HCT116 (cell line): ENCODE results near the gene CA12.

ENCODE experiments used
- CTCF ChIP-seq, 3 experiments: fragments of 200-600 bp in 1 of 3; sonication (generic) in 1 of 3; IDR thresholded peaks in 2 of 3; conservative IDR thresholded peaks in 1 of 3; 2 replicates each; pipeline ENCODE4 v1.5.1; 2012 to 2017; ENCODE audit warnings: low read depth in 2 of 3, low read length in 2 of 3, antibody characterized with exemption in 1 of 3, borderline replicate concordance in 1 of 3, control low read depth in 1 of 3, mild to moderate bottlenecking in 1 of 3, mixed read lengths in 1 of 3, mixed run types in 1 of 3, moderate library complexity in 1 of 3; ENCODE audit not compliant: insufficient read depth in 1 of 3
- EZH2 ChIP-seq: fragments of 200-600 bp; sonication (generic); IDR thresholded peaks from 2 replicates; pipeline ENCODE4 v1.6.1; 2017; ENCODE audit warnings: antibody characterized with exemption, mixed run types
- EZH2phosphoT487 ChIP-seq: fragments of 200-600 bp; IDR thresholded peaks from 2 replicates; pipeline ENCODE4 v1.6.1; 2018; ENCODE audit warnings: antibody characterized with exemption, borderline replicate concordance
- FOSL1 ChIP-seq: IDR thresholded peaks from 2 replicates; pipeline ENCODE4 v1.6.1; 2012; ENCODE audit warnings: low read depth
- JUND ChIP-seq: IDR thresholded peaks from 2 replicates; pipeline ENCODE4 v1.6.1; 2012
- MAX ChIP-seq: IDR thresholded peaks from 2 replicates; pipeline ENCODE4 v1.6.1; 2012
- POLR2A ChIP-seq: IDR thresholded peaks from 2 replicates; pipeline ENCODE4 v1.7.0; 2011; ENCODE audit warnings: borderline replicate concordance; ENCODE audit not compliant: insufficient read depth, insufficient read length; ENCODE audit errors: extremely low read depth
- POLR2AphosphoS5 ChIP-seq: IDR thresholded peaks from 2 replicates; pipeline ENCODE4 v1.6.1; 2011; ENCODE audit warnings: mild to moderate bottlenecking, low read depth, low read length, moderate library complexity
- RAD21 ChIP-seq: IDR thresholded peaks from 2 replicates; pipeline ENCODE4 v1.6.1; 2012; ENCODE audit warnings: low read depth, mild to moderate bottlenecking
- SIN3A ChIP-seq: IDR thresholded peaks from 2 replicates; pipeline ENCODE4 v1.6.1; 2012; ENCODE audit warnings: low read depth
- SP1 ChIP-seq: IDR thresholded peaks from 2 replicates; pipeline ENCODE4 v1.6.1; 2012; ENCODE audit warnings: low read depth
- YY1 ChIP-seq: IDR thresholded peaks from 2 replicates; pipeline ENCODE4 v1.6.1; 2011; ENCODE audit warnings: low read length, low read depth, moderate library complexity, mild to moderate bottlenecking; ENCODE audit not compliant: insufficient replicate concordance; ENCODE audit errors: extremely low read depth
- ZBTB33 ChIP-seq: IDR thresholded peaks from 2 replicates; pipeline ENCODE4 v1.6.1; 2011; ENCODE audit warnings: mild to moderate bottlenecking, low read length, moderate library complexity; ENCODE audit not compliant: insufficient replicate concordance; ENCODE audit errors: extremely low read depth
- ZNF274 ChIP-seq: fragments of 200-500 bp; sonication (Bioruptor generic); IDR thresholded peaks from 2 replicates; pipeline ENCODE4 v1.6.1; 2014; ENCODE audit warnings: mild to moderate bottlenecking, low read depth, low read length, inconsistent platforms

- TF ChIP-seq FOSL1 (no peak), ZBTB33 (no peak), EZH2phosphoT487 (no peak), SIN3A (no peak), ZNF274 (no peak), YY1 (no peak), SP1 (no peak), CTCF (IDR thresholded peaks at IDR 0.05 in 2 of 3, conservative IDR thresholded peaks at IDR 0.05 in 1 of 3; ENCODE audit: borderline replicate concordance in 1 of 3, insufficient read depth in 1 of 3, low read depth in 2 of 3, low read length in 2 of 3) (no peak), RAD21 (no peak), EZH2 (no peak), POLR2AphosphoS5 (no peak), POLR2A (no peak), MAX (no peak), JUND (no peak)
These were observed 87.3 kb downstream of the CA12 start for GRCh38 chr15:63294359-63294758.
